HepG2 (cell line): Measurements from ENCODE around the gene UBTD1. TPM values are rescaled to one million over a fixed set of nuclear protein-coding genes. Genes with fewer than 3 reads are reported as not detected.
A peak's percentile ranks its signal among the peaks of the same experiment; 100 is the strongest.

Experiments
- AHR ChIP-seq: IDR thresholded peaks from 2 replicates; pipeline ENCODE4 v1.6.1; 2018; ENCODE audit warnings: missing genetic modification reagents, missing compliant biosample characterization
- BRCA1 ChIP-seq: sonication (generic); formaldehyde crosslinking; IDR thresholded peaks from 2 replicates; pipeline ENCODE4 v1.4.0; 2020; ENCODE audit warnings: missing genetic modification reagents
- CAMTA2 ChIP-seq: sonication (generic); formaldehyde crosslinking; IDR thresholded peaks from 2 replicates; pipeline ENCODE4 v1.4.0; 2020; ENCODE audit warnings: mild to moderate bottlenecking, missing genetic modification reagents, borderline replicate concordance
- CHD4 ChIP-seq: fragments of 200-600 bp; sonication (generic); IDR thresholded peaks from 2 replicates; pipeline ENCODE4 v1.7.0; 2017; ENCODE audit warnings: mild to moderate bottlenecking, low read length, borderline replicate concordance
- FOXC1 ChIP-seq: sonication (generic); formaldehyde crosslinking; IDR thresholded peaks from 2 replicates; pipeline ENCODE4 v1.8.0; 2022; ENCODE audit warnings: mild to moderate bottlenecking, missing genetic modification reagents, borderline replicate concordance
- HDAC1 ChIP-seq: sonication (generic); formaldehyde crosslinking; IDR thresholded peaks from 2 replicates; pipeline ENCODE4 v1.5.1; 2020; ENCODE audit warnings: mild to moderate bottlenecking, missing genetic modification reagents
- HES4 ChIP-seq: sonication (generic); formaldehyde crosslinking; IDR thresholded peaks from 2 replicates; pipeline ENCODE4 v1.9.0; 2021; ENCODE audit warnings: mild to moderate bottlenecking, missing genetic modification reagents, borderline replicate concordance
- HHEX ChIP-seq: IDR thresholded peaks from 2 replicates; pipeline ENCODE4 v1.6.1; 2016; ENCODE audit warnings: control low read depth
- HNF4G ChIP-seq, 2 experiments: sonication (generic) in 1 of 2; formaldehyde crosslinking in 1 of 2; IDR thresholded peaks; 2 replicates each; pipeline versions ENCODE4 v1.4.0 to v1.6.1; 2011 to 2020; ENCODE audit warnings: borderline replicate concordance in 2 of 2, low read depth in 2 of 2, mild to moderate bottlenecking in 2 of 2, low read length in 1 of 2, missing genetic modification reagents in 1 of 2, moderate library complexity in 1 of 2
- HOMEZ ChIP-seq: IDR thresholded peaks from 2 replicates; pipeline ENCODE4 v1.6.1; 2016; ENCODE audit warnings: low read depth
- IRF2 ChIP-seq: IDR thresholded peaks from 2 replicates; pipeline ENCODE4 v1.6.1; 2018; ENCODE audit warnings: missing genetic modification reagents, missing compliant biosample characterization
- NFIC ChIP-seq: IDR thresholded peaks from 2 replicates; pipeline ENCODE4 v1.6.1; 2012; ENCODE audit warnings: mild to moderate bottlenecking, low read length, inconsistent platforms
- PITX1 ChIP-seq: sonication (generic); formaldehyde crosslinking; IDR thresholded peaks from 2 replicates; pipeline ENCODE4 v1.5.1; 2020; ENCODE audit warnings: mild to moderate bottlenecking, missing genetic modification reagents
- SNRNP70 ChIP-seq: fragments of 200-400 bp; formaldehyde crosslinking; IDR thresholded peaks from 2 replicates; pipeline ENCODE4 v1.6.1; 2017; ENCODE audit warnings: mild to moderate bottlenecking, low read depth, low read length, moderate library complexity
- TBX3 ChIP-seq: fragments of 450-650 bp; IDR thresholded peaks from 2 replicates; pipeline ENCODE4 v1.6.1; 2017; ENCODE audit warnings: antibody characterized with exemption, mild to moderate bottlenecking, inconsistent platforms, borderline replicate concordance
- ZBTB42 ChIP-seq: sonication (generic); formaldehyde crosslinking; IDR thresholded peaks from 2 replicates; pipeline ENCODE4 v1.5.0; 2020; ENCODE audit warnings: mild to moderate bottlenecking, missing genetic modification reagents
- ZBTB8A ChIP-seq: sonication (generic); formaldehyde crosslinking; IDR thresholded peaks from 2 replicates; pipeline ENCODE4 v1.4.0; 2020; ENCODE audit warnings: mild to moderate bottlenecking, low read depth, missing genetic modification reagents, borderline replicate concordance
- ZNF136 ChIP-seq: sonication (generic); formaldehyde crosslinking; IDR thresholded peaks from 2 replicates; pipeline ENCODE4 v1.8.1; 2022; ENCODE audit warnings: low read depth, mild to moderate bottlenecking, moderate library complexity, missing genetic modification reagents
- ZNF589 ChIP-seq: sonication (generic); formaldehyde crosslinking; conservative IDR thresholded peaks from 2 replicates; pipeline ENCODE4 v1.8.0; 2022; ENCODE audit warnings: mild to moderate bottlenecking, moderate library complexity, missing genetic modification reagents
- ZNF687 ChIP-seq: sonication (generic); formaldehyde crosslinking; IDR thresholded peaks from 2 replicates; pipeline ENCODE4 v1.5.1; 2020; ENCODE audit warnings: mild to moderate bottlenecking, missing genetic modification reagents, moderate library complexity
- ZNF878 ChIP-seq: sonication (generic); formaldehyde crosslinking; IDR thresholded peaks from 2 replicates; pipeline ENCODE4 v1.8.1; 2023; ENCODE audit warnings: mild to moderate bottlenecking, missing genetic modification reagents, moderate library complexity
- polyA plus RNA-seq, 8 experiments: library from polyadenylated mRNA; depleted of rRNA in 3 of 8; stranded (reverse) in 7 of 8; unstranded in 1 of 8; fragments of >200 nt; fragmentation: Illumina TruSeq in 4 of 8; extraction: Trizol in 4 of 8; gene quantifications; 2 replicates each; pipeline versions ENCODE4 v1.2.1 to v1.2.3, GENCODE V29; 2011 to 2016; ENCODE audit warnings: low read depth in 4 of 8, missing spikeins in 1 of 8, mixed read lengths in 1 of 8; ENCODE audit not compliant: insufficient read depth in 1 of 8
- total RNA-seq, 5 experiments: library from RNA; depleted of rRNA; stranded (reverse); fragments of >200 nt; fragmentation: Illumina TruSeq; extraction: Trizol; gene quantifications; 2 replicates each; pipeline ENCODE4 v1.2.3, GENCODE V29; 2016; ENCODE audit warnings: low read depth in 1 of 5
- TF ChIP-seq, protein P1 (sequence below): sonication (generic); formaldehyde crosslinking; IDR thresholded peaks from 2 replicates; pipeline ENCODE4 v1.4.0; 2020; ENCODE audit warnings: low read depth, mild to moderate bottlenecking, missing genetic modification reagents

UBTD1 gene
- total and polyA plus RNA-seq, 2 of the 13 experiments (the other 11 are each of a cell fraction or from before 2014, with no cell fraction given), result 7.9 to 10.0 TPM

GRCh38 chr10:97497572-97498075 lies 1.1 kb upstream of the UBTD1 start (continued):
- TF ChIP-seq TBX3, result no peak
- TF ChIP-seq BRCA1, result no peak
- TF ChIP-seq NFIC, result no peak
- TF ChIP-seq ZNF878, result no peak
- TF ChIP-seq ZBTB8A (CRISPR knock-in tag), result 0 out of 2 replicates have a peak, but pooled peaks have one; percentile 41
- TF ChIP-seq ZNF136 (CRISPR knock-in tag), result no peak
- no peak for TF ChIP-seq AHR
- TF ChIP-seq HES4, result peak; percentile 85; the same call in 1 of the 2 replicates
- TF ChIP-seq HDAC1 (CRISPR knock-in tag), result peak; percentile 55
- TF ChIP-seq FOXC1 (CRISPR knock-in tag), result no peak; the same call in 1 of the 2 replicates
- 0 out of 2 replicates have a peak, but pooled peaks have one; percentile 45 for TF ChIP-seq ZNF589 (CRISPR knock-in tag)
- TF ChIP-seq HHEX (CRISPR knock-in tag), result no peak
- peak; percentile 96 for TF ChIP-seq ZNF687
- TF ChIP-seq HNF4G (IDR thresholded peaks at IDR 0.05; ENCODE audit: borderline replicate concordance, low read depth, low read length), result no peak
- TF ChIP-seq HNF4G (CRISPR knock-in tag; IDR thresholded peaks at IDR 0.05; ENCODE audit: borderline replicate concordance, low read depth), result no peak
- TF ChIP-seq CHD4, result no peak
- TF ChIP-seq PITX1, result peak; percentile 32; the same call in 1 of the 2 replicates
- TF ChIP-seq ZBTB42 (CRISPR knock-in tag), result no peak
- TF ChIP-seq HOMEZ (CRISPR knock-in tag), result no peak
- no peak; the same call in 1 of the 2 replicates for TF ChIP-seq IRF2 (CRISPR knock-in tag)
- TF ChIP-seq, protein P1, sequence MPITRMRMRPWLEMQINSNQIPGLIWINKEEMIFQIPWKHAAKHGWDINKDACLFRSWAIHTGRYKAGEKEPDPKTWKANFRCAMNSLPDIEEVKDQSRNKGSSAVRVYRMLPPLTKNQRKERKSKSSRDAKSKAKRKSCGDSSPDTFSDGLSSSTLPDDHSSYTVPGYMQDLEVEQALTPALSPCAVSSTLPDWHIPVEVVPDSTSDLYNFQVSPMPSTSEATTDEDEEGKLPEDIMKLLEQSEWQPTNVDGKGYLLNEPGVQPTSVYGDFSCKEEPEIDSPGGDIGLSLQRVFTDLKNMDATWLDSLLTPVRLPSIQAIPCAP (CRISPR knock-in tag), result no peak
- TF ChIP-seq CAMTA2, result 0 out of 2 replicates have a peak, but pooled peaks have one; percentile 57
- no peak for TF ChIP-seq SNRNP70
